ENCODE results near the gene SPG7. TPM values are rescaled to one million over a fixed set of nuclear protein-coding genes. Genes with fewer than 3 reads are reported as not detected.

SPG7 gene
- total and polyA plus RNA-seq, 9 of the 15 experiments (the other 6 are each of a cell fraction or from before 2014, with no cell fraction given): 5.8 to 89.1 (median 49.4) TPM

DNA sequence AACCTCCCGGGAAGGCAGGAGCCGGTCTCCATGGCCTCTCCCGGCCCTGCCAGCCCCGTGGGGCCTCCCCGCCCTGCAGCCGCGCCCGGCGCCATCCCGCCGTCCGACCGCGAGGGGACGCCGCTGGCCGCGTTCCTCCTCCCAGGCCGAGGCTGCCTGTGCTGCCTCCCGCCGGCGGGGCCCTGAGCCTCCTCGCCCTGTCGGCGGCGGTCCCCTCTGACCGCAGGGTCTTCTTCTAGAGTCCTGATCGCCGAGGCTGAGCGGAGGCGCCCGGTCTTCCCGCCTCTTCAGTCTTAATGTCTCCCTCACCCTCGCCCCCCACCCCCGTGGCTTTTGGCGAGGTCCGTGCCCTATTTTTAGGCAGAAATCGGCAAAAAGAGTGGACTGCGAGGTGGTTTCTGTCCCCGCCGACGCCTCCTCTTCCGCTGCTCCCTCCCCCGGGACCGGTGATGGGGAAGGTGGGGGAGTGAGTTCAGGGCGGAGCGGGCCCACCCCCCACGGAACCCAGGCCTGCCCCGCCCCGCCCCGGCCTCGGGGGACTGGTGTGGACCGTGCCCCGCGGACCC is 66.6 kb downstream of the SPG7 start (continued):
- TF ChIP-seq, protein P1, sequence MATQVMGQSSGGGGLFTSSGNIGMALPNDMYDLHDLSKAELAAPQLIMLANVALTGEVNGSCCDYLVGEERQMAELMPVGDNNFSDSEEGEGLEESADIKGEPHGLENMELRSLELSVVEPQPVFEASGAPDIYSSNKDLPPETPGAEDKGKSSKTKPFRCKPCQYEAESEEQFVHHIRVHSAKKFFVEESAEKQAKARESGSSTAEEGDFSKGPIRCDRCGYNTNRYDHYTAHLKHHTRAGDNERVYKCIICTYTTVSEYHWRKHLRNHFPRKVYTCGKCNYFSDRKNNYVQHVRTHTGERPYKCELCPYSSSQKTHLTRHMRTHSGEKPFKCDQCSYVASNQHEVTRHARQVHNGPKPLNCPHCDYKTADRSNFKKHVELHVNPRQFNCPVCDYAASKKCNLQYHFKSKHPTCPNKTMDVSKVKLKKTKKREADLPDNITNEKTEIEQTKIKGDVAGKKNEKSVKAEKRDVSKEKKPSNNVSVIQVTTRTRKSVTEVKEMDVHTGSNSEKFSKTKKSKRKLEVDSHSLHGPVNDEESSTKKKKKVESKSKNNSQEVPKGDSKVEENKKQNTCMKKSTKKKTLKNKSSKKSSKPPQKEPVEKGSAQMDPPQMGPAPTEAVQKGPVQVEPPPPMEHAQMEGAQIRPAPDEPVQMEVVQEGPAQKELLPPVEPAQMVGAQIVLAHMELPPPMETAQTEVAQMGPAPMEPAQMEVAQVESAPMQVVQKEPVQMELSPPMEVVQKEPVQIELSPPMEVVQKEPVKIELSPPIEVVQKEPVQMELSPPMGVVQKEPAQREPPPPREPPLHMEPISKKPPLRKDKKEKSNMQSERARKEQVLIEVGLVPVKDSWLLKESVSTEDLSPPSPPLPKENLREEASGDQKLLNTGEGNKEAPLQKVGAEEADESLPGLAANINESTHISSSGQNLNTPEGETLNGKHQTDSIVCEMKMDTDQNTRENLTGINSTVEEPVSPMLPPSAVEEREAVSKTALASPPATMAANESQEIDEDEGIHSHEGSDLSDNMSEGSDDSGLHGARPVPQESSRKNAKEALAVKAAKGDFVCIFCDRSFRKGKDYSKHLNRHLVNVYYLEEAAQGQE (IDR thresholded peaks at IDR 0.05; ENCODE audit: borderline replicate concordance): peak; percentile 88
- TF ChIP-seq, protein P1 (CRISPR knock-in tag; IDR thresholded peaks at IDR 0.05; ENCODE audit: low read depth): no peak
- TF ChIP-seq ZFX (CRISPR knock-in tag; IDR thresholded peaks at IDR 0.05) (peak; percentile 88), GABPB2 (CRISPR knock-in tag; conservative IDR thresholded peaks at IDR 0.05) (no peak), IRF2 (CRISPR knock-in tag; IDR thresholded peaks at IDR 0.05) (no peak), NR3C1 (CRISPR knock-in tag; IDR thresholded peaks at IDR 0.05) (peak; percentile 44; the same call in 1 of the 2 replicates), KAT7 (CRISPR knock-in tag; IDR thresholded peaks at IDR 0.05; ENCODE audit: borderline replicate concordance) (0 out of 2 replicates have a peak, but pooled peaks have one; percentile 1), NFXL1 (CRISPR knock-in tag; IDR thresholded peaks at IDR 0.05) (no peak), KDM1A (IDR thresholded peaks at IDR 0.05) (peak in 1 of 2 experiments; percentile 62; a peak in 1 of 4 replicates), GATA2 (CRISPR knock-in tag; IDR thresholded peaks at IDR 0.05) (no peak), ZNF124 (CRISPR knock-in tag; IDR thresholded peaks at IDR 0.05) (no peak), NONO (IDR thresholded peaks at IDR 0.05; ENCODE audit: low read depth in 2 of 2, low read length in 1 of 2) (peak in 1 of 2 experiments; percentile 81; a peak in 2 of 4 replicates), FOSL1 (tag; conservative IDR thresholded peaks at IDR 0.05) (no peak), ZNF282 (CRISPR knock-in tag; IDR thresholded peaks at IDR 0.05) (0 out of 2 replicates have a peak, but pooled peaks have one; percentile 4), KDM2B (CRISPR knock-in tag; IDR thresholded peaks at IDR 0.05) (no peak), ZNF444 (CRISPR knock-in tag; IDR thresholded peaks at IDR 0.05) (no peak), ZNF57 (CRISPR knock-in tag; IDR thresholded peaks at IDR 0.05) (no peak), L3MBTL2 (IDR thresholded peaks at IDR 0.05) (peak; percentile 65), ZNF76 (CRISPR knock-in tag; IDR thresholded peaks at IDR 0.05; ENCODE audit: borderline replicate concordance) (no peak), CTBP1 (IDR thresholded peaks at IDR 0.05; ENCODE audit: borderline replicate concordance) (peak; percentile 84)
- TF ChIP-seq, protein P2, sequence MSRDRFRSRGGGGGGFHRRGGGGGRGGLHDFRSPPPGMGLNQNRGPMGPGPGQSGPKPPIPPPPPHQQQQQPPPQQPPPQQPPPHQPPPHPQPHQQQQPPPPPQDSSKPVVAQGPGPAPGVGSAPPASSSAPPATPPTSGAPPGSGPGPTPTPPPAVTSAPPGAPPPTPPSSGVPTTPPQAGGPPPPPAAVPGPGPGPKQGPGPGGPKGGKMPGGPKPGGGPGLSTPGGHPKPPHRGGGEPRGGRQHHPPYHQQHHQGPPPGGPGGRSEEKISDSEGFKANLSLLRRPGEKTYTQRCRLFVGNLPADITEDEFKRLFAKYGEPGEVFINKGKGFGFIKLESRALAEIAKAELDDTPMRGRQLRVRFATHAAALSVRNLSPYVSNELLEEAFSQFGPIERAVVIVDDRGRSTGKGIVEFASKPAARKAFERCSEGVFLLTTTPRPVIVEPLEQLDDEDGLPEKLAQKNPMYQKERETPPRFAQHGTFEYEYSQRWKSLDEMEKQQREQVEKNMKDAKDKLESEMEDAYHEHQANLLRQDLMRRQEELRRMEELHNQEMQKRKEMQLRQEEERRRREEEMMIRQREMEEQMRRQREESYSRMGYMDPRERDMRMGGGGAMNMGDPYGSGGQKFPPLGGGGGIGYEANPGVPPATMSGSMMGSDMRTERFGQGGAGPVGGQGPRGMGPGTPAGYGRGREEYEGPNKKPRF (IDR thresholded peaks at IDR 0.05; ENCODE audit: low read depth, low read length): no peak
